GM23248 (cell line): ENCODE data around the gene TNFAIP8L3. TPM values are rescaled to one million over a fixed set of nuclear protein-coding genes. Genes with fewer than 3 reads are reported as not detected.

Experiments
- DNase-seq: peaks from one replicate; pipeline ENCODE4 v3.0.0-alpha.2; 2015
- H2AFZ ChIP-seq: fragments of 200-600 bp; sonication (generic); 2 replicates; pipeline ENCODE4 v1.6.1; 2016; ENCODE audit warnings: antibody characterized with exemption
- H3F3A ChIP-seq: fragments of 200-600 bp; sonication (generic); 2 replicates; pipeline ENCODE4 v1.6.1; 2016; ENCODE audit warnings: mild to moderate bottlenecking, antibody characterized with exemption, mixed run types; ENCODE audit not compliant: insufficient read depth
- H3K27ac ChIP-seq: fragments of 200-600 bp; sonication (generic); 2 replicates; pipeline ENCODE4 v1.5.1; 2016; ENCODE audit warnings: mild to moderate bottlenecking
- H3K27me3 ChIP-seq: fragments of 200-600 bp; sonication (generic); replicated peaks from 2 replicates; pipeline ENCODE4 v1.6.1; 2016; ENCODE audit warnings: mild to moderate bottlenecking; ENCODE audit not compliant: insufficient read depth
- H3K36me3 ChIP-seq: fragments of 200-600 bp; sonication (generic); 2 replicates; pipeline ENCODE4 v1.6.1; 2016; ENCODE audit warnings: low read depth, mild to moderate bottlenecking
- H3K4me1 ChIP-seq: fragments of 200-600 bp; sonication (generic); 2 replicates; pipeline ENCODE4 v1.6.1; 2016; ENCODE audit warnings: mild to moderate bottlenecking; ENCODE audit not compliant: insufficient read depth
- H3K4me2 ChIP-seq: fragments of 200-600 bp; sonication (generic); one replicate; pipeline ENCODE4 v1.6.1; 2016; ENCODE audit warnings: mild to moderate bottlenecking; ENCODE audit not compliant: unreplicated experiment
- H3K4me3 ChIP-seq: fragments of 200-600 bp; sonication (generic); 2 replicates; pipeline ENCODE4 v1.5.1; 2016; ENCODE audit warnings: mild to moderate bottlenecking
- H3K79me2 ChIP-seq: fragments of 200-600 bp; sonication (generic); 2 replicates; pipeline ENCODE4 v1.6.1; 2016; ENCODE audit warnings: mild to moderate bottlenecking; ENCODE audit not compliant: insufficient read depth
- H3K9ac ChIP-seq: fragments of 200-600 bp; sonication (generic); 2 replicates; pipeline ENCODE4 v1.6.1; 2016; ENCODE audit warnings: mild to moderate bottlenecking
- H3K9me2 ChIP-seq: fragments of 200-600 bp; sonication (generic); 2 replicates; pipeline ENCODE4 v1.6.1; 2016; ENCODE audit warnings: mixed run types, mild to moderate bottlenecking, moderate library complexity; ENCODE audit not compliant: insufficient read depth
- H3K9me3 ChIP-seq: fragments of 200-600 bp; sonication (generic); one replicate; pipeline ENCODE4 v1.6.1; 2017; ENCODE audit warnings: low read depth
- H4K20me1 ChIP-seq: fragments of 200-600 bp; sonication (generic); 2 replicates; pipeline ENCODE4 v1.6.0; 2016; ENCODE audit not compliant: insufficient read depth
- EZH2 ChIP-seq: fragments of 200-600 bp; sonication (generic); IDR thresholded peaks from 2 replicates; pipeline ENCODE4 v1.6.1; 2018; ENCODE audit warnings: antibody characterized with exemption, mild to moderate bottlenecking; ENCODE audit not compliant: insufficient read depth, poor library complexity, severe bottlenecking
- EZH2phosphoT487 ChIP-seq: fragments of 200-600 bp; sonication (generic); IDR thresholded peaks from 2 replicates; pipeline ENCODE4 v1.6.1; 2018; ENCODE audit warnings: antibody characterized with exemption, moderate library complexity, mild to moderate bottlenecking, low read depth; ENCODE audit not compliant: insufficient read depth
- WGBS, 2 experiments: methylation state at CpG; one replicate each; pipeline ENCODE4 v1.1.6; 2015 to 2017; ENCODE audit warnings: low lambda C conversion rate in 2 of 2, low coverage in 1 of 2; ENCODE audit errors: missing lambda C conversion rate in 2 of 2; 5-methylcytosine and 5-hydroxymethylcytosine counted together
- in situ Hi-C: fragments of 300-500 bp; cut with MboI; formaldehyde crosslinking; loops from 2 replicates; pipeline ENCODE4 v1.15.0; 2020
- polyA plus RNA-seq: library from polyadenylated mRNA; unstranded; fragments of >200 nt; fragmentation: Nextera tagmentation; extraction: Ambion mirVana; gene quantifications from 2 replicates; pipeline ENCODE4 v1.2.1, GENCODE V29; 2016
- total RNA-seq: library from RNA; depleted of rRNA; stranded (reverse); fragments of >200 nt; shearing (Covaris generic); gene quantifications from 2 replicates; pipeline ENCODE4 v1.2.3, GENCODE V29; 2014

Gene TNFAIP8L3
- total and polyA plus RNA-seq, 2 experiments from 2014 or later = 2.0 to 2.8 TPM

GRCh38 chr15:51093488-51093838, 1.2 kb downstream of the TNFAIP8L3 start:
- H3K9me3 ChIP-seq = no peaks in the 10 kb centered on the region
- peaks cover 23% of the 10 kb centered on the region for H3F3A ChIP-seq
- 73 to 84% methylated on average over 14 to 21 of the region's 21 CpGs for WGBS, 2 experiments
- H3K4me1 ChIP-seq = peaks cover 26% of the 10 kb centered on the region
- H2AFZ ChIP-seq = no peak overlapping the region
- H3K79me2 ChIP-seq = peaks cover 3% of the 10 kb centered on the region; the same call in 1 of the 2 replicates
- no peak overlapping the region for H3K27ac ChIP-seq
- peak overlapping the region; percentile 81 for H3K4me3 ChIP-seq
- H3K9ac ChIP-seq = no peak overlapping the region
- no peaks in the 10 kb centered on the region for H3K27me3 ChIP-seq
- DNase-seq = no peak
- H3K4me2 ChIP-seq = no peak overlapping the region
- H3K9me2 ChIP-seq = no peaks in the 10 kb centered on the region
- TF ChIP-seq EZH2 (no peak), EZH2phosphoT487 (no peak)
- no peaks in the 10 kb centered on the region for H4K20me1 ChIP-seq
- in situ Hi-C loops = no loop called here
- no peaks in the 10 kb centered on the region for H3K36me3 ChIP-seq

- in situ Hi-C loops = no loop called here
- no peak for DNase-seq
- H3K4me3 ChIP-seq = no peak overlapping the region
These were observed 2.1 kb downstream of the TNFAIP8L3 start for GRCh38 chr15:51092480-51093040.

GRCh38 chr15:51090753-51091152, 4.0 kb downstream of the TNFAIP8L3 start:
- Histone ChIP-seq H3K4me2 (no peak overlapping the region), H3K9me2 (no peaks in the 10 kb centered on the region), H3K9ac (no peak overlapping the region), H4K20me1 (no peaks in the 10 kb centered on the region), H3F3A (peaks cover 13% of the 10 kb centered on the region; the same call in 1 of the 2 replicates), H3K27ac (no peak overlapping the region), H3K9me3 (no peaks in the 10 kb centered on the region), H3K27me3 (no peaks in the 10 kb centered on the region), H3K4me3 (no peak overlapping the region), H2AFZ (no peak overlapping the region), H3K36me3 (no peaks in the 10 kb centered on the region), H3K4me1 (peaks cover 12% of the 10 kb centered on the region), H3K79me2 (peaks cover 8% of the 10 kb centered on the region; the same call in 1 of the 2 replicates)
- TF ChIP-seq EZH2 = no peak
- TF ChIP-seq EZH2phosphoT487 = no peak
- in situ Hi-C loops = no loop called here
- DNase-seq = no peak
- WGBS, 2 experiments = 81 to 86% methylated on average over 3 of the region's 3 CpGs

More at GRCh38 chr15:51092480-51093040, 2.1 kb downstream of the TNFAIP8L3 start:
- Histone ChIP-seq H4K20me1 (no peaks in the 10 kb centered on the region), H3K36me3 (no peaks in the 10 kb centered on the region), H3K27me3 (no peaks in the 10 kb centered on the region), H3K4me1 (peaks cover 17% of the 10 kb centered on the region), H3K79me2 (peaks cover 8% of the 10 kb centered on the region; the same call in 1 of the 2 replicates), H2AFZ (no peak overlapping the region), H3K9me2 (no peaks in the 10 kb centered on the region), H3K27ac (no peak overlapping the region), H3F3A (peaks cover 19% of the 10 kb centered on the region), H3K4me2 (no peak overlapping the region), H3K9ac (no peak overlapping the region), H3K9me3 (no peaks in the 10 kb centered on the region)
- WGBS, 2 experiments = 93 to 95% methylated on average over 12 of the region's 12 CpGs
- TF ChIP-seq EZH2 = no peak
- TF ChIP-seq EZH2phosphoT487 = no peak

- Histone ChIP-seq H3K9me2 (no peaks in the 10 kb centered on the region), H4K20me1 (no peaks in the 10 kb centered on the region), H3K79me2 (peaks cover 8% of the 10 kb centered on the region; the same call in 1 of the 2 replicates), H3K9me3 (no peaks in the 10 kb centered on the region), H3K4me2 (peak overlapping the region; percentile 45), H3K27me3 (no peaks in the 10 kb centered on the region), H3K4me3 (no peak overlapping the region), H3K9ac (peak overlapping the region; percentile 36; the same call in 1 of the 2 replicates), H3K36me3 (no peaks in the 10 kb centered on the region), H2AFZ (0 out of 2 replicates have a peak overlapping the region, but pooled peaks have one; percentile 22), H3F3A (peaks cover 13% of the 10 kb centered on the region; the same call in 1 of the 2 replicates), H3K27ac (peak overlapping the region; percentile 49), H3K4me1 (peaks cover 15% of the 10 kb centered on the region)
- WGBS, 2 experiments = 55 to 56% methylated on average over 4 of the region's 4 CpGs
- TF ChIP-seq EZH2 (no peak), EZH2phosphoT487 (no peak)
- peak; percentile 78 for DNase-seq
- in situ Hi-C loops = no loop called here
These were observed 4.8 kb downstream of the TNFAIP8L3 start for GRCh38 chr15:51089699-51090453.
